Esophagus mucosa (tissue), 1 donor: ENCODE data around the gene DYNLRB1. TPM values are rescaled to one million over a fixed set of nuclear protein-coding genes. Genes with fewer than 3 reads are reported as not detected.

Experiments
- ATAC-seq: fragments of 200-7000 bp; cut with Tn5 transposase; one replicate; pipeline ENCODE4 v1.9.1; 2020
- total RNA-seq: library from RNA; stranded (reverse); gene quantifications from one replicate; pipeline ENCODE4 v1.2.4, GENCODE V29; 2023
- donor health status: DM: yes; HTN: yes; CAD: no.

DYNLRB1 gene
- total RNA-seq, 1 donor from 2014 or later: 80.7 TPM

- peak; percentile 89 for ATAC-seq
These were observed 63.2 kb downstream of the DYNLRB1 start for GRCh38 chr20:34579191-34579978.

- peak; percentile 78 for ATAC-seq
These were observed 64.0 kb downstream of the DYNLRB1 start for GRCh38 chr20:34579979-34580940.

GRCh38 chr20:34581341-34582184 is 65.3 kb downstream of the DYNLRB1 start:
- ATAC-seq: no peak

- ATAC-seq: no peak
These were observed 66.0 kb downstream of the DYNLRB1 start for GRCh38 chr20:34582221-34582620.

- no peak for ATAC-seq
These were observed 66.7 kb downstream of the DYNLRB1 start for GRCh38 chr20:34582911-34583310.

GRCh38 chr20:34583544-34583943 is 67.3 kb downstream of the DYNLRB1 start:
- ATAC-seq: no peak

- no peak for ATAC-seq
These were observed 68.8 kb downstream of the DYNLRB1 start for GRCh38 chr20:34585019-34585418.

GRCh38 chr20:34586488-34587163 is 70.4 kb downstream of the DYNLRB1 start:
- no peak for ATAC-seq

Other genes starting within 250 kb of the DYNLRB1 start
- 138 TPM for gene AHCY, start 213.1 kb upstream of the DYNLRB1 start, total RNA-seq
- gene ITCH, start 153.1 kb upstream of the DYNLRB1 start, total RNA-seq: 57.5 TPM
- gene MAP1LC3A, start 42.3 kb downstream of the DYNLRB1 start, total RNA-seq: 7.0 TPM
- gene PIGU, start 160.7 kb downstream of the DYNLRB1 start, total RNA-seq: 15.5 TPM
- gene TP53INP2, start 187.9 kb downstream of the DYNLRB1 start, total RNA-seq: 34.1 TPM